K562 treated with DMSO at 1 percent for 12 hours (cell line): Measurements from ENCODE around the gene TMEM158. TPM values are rescaled to one million over a fixed set of nuclear protein-coding genes. Genes with fewer than 3 reads are reported as not detected.

Experiments
- total RNA-seq: library from RNA; unstranded; fragments of 300-600 nt; gene quantifications from 2 replicates; pipeline ENCODE4 v1.2.3, GENCODE V29; 2022; ENCODE audit not compliant: insufficient read depth

Gene TMEM158
- 18.7 and 26.7 TPM in 2 replicates for total RNA-seq

DNA sequence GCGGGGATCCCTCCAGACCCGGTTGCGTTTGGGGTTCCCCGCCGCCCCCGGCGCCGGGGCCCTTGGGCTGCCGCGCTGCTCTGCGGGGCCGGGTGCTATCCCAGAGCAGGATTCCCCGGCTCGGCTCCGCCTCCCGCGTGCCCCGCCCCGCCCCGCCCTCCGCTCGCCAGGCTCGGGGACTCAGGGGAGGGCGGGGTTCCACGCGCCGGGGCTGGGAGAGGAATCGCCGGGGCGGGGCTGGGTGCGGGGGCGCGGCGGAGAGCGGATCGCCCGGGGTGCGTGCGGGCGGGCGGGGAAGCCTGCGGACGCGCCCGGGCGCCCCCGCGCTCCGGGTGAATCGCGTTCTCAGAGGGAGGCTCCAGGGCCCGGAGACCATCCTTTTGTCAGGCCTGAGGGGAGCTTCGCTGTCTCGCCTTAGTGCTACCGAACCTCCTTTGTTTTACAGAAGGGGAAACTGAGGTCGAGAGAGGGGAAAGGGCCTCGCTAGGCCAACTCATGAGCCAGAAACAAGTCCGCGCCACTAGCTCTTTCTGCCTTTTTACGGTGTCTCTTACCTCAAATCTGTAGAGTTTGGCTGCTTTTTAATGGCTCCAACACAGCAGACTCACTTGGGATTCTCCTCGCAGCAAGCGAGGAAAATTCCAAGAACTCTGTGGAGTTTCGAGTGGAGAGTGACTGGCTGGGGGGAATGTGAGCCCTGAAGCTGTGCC lies at the start of gene TMEM158:
Gene TMEM158, minus strand, starts transcription at position 82 of the 710 bp plus-strand sequence. CDS start 260 bp downstream, outside the sequence.

Other genes starting within 250 kb of the TMEM158 start
- gene CLEC3B, start 200.0 kb downstream of the TMEM158 start, total RNA-seq = not detected in 2 replicates
- gene CDCP1, start 79.9 kb downstream of the TMEM158 start, total RNA-seq = 3.5 and 15.6 TPM in 2 replicates
- gene LARS2, start 162.3 kb upstream of the TMEM158 start, total RNA-seq = 7.6 and 21.5 TPM in 2 replicates